22Rv1 (cell line): ENCODE results near the gene PLCD3.

ENCODE experiments used
- ZFX ChIP-seq: fragments of 450-650 bp; IDR thresholded peaks from 2 replicates; pipeline ENCODE4 v1.6.1; 2017; ENCODE audit warnings: antibody characterized with exemption, borderline replicate concordance
- TF ChIP-seq, protein P1 (sequence below): fragments of 450-650 bp; IDR thresholded peaks from 2 replicates; pipeline ENCODE4 v1.5.1; 2017; ENCODE audit warnings: mild to moderate bottlenecking

- TF ChIP-seq, protein P1, sequence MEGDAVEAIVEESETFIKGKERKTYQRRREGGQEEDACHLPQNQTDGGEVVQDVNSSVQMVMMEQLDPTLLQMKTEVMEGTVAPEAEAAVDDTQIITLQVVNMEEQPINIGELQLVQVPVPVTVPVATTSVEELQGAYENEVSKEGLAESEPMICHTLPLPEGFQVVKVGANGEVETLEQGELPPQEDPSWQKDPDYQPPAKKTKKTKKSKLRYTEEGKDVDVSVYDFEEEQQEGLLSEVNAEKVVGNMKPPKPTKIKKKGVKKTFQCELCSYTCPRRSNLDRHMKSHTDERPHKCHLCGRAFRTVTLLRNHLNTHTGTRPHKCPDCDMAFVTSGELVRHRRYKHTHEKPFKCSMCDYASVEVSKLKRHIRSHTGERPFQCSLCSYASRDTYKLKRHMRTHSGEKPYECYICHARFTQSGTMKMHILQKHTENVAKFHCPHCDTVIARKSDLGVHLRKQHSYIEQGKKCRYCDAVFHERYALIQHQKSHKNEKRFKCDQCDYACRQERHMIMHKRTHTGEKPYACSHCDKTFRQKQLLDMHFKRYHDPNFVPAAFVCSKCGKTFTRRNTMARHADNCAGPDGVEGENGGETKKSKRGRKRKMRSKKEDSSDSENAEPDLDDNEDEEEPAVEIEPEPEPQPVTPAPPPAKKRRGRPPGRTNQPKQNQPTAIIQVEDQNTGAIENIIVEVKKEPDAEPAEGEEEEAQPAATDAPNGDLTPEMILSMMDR, result no peak
- no peak for TF ChIP-seq ZFX
Observed at GRCh38 chr17:45136846-45137560, 4.7 kb upstream of the PLCD3 start.
